Posterior cingulate gyrus (tissue), 11 donors: Measurements from ENCODE around the gene BTBD9.

ENCODE experiments used
- DNase-seq, 10 donors: peaks; one replicate each; pipeline versions ENCODE4 v3.0.0 to v3.0.0-alpha.2; 2020 to 2021; ENCODE audit warnings: mixed read lengths in 3 of 10
- intact Hi-C: fragments of 100-400 bp; cut with DNase I; formaldehyde crosslinking; loops from one replicate; pipeline ENCODE4 v1.15.1; 2023

BTBD9 gene

DNA sequence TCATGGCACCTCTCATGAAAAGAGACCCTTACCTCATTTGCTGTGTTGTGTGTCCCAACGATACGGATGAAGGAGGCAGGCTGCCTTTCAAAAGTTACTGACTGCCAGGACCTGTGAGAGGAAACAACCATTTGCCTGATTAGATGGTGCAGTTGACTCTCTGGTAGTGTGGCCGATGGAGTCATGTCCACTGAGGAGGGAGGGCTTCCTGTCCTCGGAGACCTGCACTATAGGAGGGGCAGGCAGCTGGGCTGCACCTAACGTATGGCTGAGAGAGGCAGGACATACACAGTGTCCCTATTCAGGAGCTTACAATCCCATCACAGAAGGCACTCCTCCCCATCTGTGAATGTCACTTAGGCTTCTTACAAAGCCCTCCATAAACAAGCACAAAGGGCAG, 447.2 kb downstream of the BTBD9 start:
- intact Hi-C loops = no loop called here
- peak in 2 of 10 donors; percentile 11 to 26 for DNase-seq

DNA sequence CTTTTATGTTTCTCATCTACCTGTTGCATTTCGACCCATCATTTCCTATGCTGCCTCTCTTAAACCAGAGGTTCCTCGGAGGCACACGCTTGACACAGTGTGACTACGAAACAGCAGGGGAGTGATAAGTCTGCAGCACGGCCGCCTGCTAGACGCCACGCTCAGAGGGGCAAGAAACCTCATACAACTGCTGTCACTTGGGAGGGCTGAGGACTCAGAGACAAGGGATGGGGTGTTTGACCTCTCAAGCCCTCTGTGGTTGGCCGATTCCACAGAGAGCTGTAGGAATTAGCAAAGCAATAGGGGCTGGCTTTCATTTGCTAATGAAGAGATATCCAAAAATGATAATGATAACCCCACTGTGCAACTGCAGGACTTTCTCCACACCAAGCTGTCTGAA, 447.7 kb downstream of the BTBD9 start:
- intact Hi-C loops = no loop called here
- DNase-seq = peak in 1 of 10 donors; percentile 58

DNA sequence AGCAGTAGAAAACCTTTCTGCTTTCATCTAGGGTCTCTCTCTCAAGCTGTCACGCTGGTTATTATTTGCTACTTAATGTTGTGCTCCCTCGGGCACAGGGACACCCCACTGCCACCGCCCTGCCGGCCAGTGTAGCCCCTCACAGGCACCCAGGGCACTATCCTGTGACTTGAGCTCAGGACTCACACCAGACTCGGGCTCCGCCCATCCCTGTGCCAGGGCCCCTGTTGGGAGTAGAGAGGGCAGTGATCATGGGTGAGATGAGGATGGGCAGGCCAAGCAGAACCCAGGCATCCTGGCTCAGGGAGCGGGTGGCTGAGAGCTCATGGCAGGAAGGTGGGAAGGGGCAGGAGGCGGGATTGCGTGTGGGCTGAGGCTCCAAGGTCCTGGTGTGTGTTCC, 448.3 kb downstream of the BTBD9 start:
- peak in 1 of 10 donors; percentile 71 for DNase-seq
- intact Hi-C loops = no loop called here

DNA sequence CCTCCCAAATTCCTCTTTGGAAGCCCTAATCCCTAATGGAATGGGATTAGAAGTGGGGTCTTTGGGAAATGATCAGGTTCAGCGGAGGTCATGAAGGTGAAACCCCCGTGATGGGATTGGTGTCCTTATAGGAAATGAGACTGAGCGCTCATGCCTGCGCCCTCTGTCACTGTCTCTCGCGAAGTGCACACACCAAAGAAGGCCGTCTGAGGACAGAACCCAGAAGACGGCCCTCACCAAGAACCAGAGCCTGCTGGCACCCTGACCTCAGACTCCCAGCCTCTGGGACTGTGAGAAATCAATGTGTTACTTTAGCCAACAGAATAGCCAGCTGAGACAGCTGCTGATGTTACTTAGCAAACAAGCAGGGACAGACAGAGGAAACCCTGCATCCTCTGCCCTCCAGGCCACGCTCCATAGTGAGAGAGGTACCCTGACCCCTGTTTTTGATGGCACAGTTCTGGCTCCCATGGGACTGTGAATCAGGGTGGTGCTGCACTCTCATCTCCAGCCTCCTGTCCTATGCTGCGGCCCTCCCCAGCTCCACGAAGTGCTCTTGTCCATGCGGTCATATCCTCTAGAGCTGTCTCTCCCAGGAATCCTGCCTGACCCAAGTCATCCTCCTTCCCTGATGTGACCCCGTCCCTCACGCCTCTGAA, 450.9 kb downstream of the BTBD9 start:
- peak in 1 of 10 donors; percentile 59 for DNase-seq
- intact Hi-C loops = no loop called here

DNA sequence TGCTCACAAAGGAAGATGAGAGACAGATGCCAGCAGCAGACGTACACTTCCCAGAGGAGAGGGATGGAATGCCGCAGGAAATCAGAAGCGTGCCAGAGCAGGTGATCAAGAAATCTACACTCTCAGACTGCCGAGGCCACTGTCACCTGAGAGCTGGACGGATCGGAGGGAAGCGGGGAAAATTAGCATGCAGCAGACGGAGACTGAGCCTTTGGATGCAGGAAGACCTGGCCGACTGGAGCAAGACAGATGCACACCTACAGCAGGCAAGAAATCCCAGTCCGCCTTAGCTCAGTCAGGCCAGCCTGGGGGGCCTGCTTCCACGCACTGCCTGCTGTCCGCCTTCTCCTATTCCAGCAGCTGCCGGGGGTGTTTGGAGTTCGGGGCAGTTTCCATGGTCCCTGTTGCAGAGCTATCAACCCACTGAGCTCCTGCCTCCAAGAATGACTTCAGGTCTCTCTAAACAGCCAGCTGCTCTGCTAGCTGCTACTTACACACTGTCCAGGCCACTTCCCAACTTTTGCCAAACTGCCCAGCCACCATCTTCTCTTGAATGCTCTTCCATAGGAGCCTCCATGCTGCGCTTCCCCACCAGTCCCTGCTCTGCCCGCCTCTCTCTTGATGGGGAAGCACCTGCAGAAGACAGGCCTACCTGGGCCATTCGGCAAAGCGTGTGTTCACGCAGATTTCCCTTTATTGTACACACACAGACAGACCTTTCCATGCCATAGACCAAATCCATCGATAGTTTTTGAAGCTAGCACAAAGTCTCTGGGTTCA, 451.7 kb downstream of the BTBD9 start:
- intact Hi-C loops = no loop called here
- DNase-seq = peak in 2 of 10 donors; percentile 67 to 77

DNA sequence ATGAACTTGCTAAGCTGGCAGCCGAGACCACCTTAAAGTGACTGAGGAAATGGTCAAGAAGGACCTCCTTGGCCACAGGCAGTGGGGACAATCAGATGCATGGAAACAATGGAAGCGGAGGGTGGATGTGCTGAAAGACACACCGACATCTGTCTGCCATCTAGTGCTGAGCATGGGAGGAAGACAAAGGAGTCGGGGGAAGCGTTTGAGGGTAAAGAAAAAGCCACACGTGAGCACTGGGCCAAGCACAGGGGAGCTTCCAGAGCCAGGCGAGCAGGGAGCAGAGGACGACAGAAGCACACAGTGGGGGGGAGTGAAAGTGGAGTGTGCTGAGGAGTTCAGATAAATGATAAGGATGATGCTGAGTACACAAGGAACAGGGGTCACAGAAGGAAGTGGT, 452.4 kb downstream of the BTBD9 start:
- DNase-seq = peak in 1 of 10 donors; percentile 74
- intact Hi-C loops = no loop called here

DNA sequence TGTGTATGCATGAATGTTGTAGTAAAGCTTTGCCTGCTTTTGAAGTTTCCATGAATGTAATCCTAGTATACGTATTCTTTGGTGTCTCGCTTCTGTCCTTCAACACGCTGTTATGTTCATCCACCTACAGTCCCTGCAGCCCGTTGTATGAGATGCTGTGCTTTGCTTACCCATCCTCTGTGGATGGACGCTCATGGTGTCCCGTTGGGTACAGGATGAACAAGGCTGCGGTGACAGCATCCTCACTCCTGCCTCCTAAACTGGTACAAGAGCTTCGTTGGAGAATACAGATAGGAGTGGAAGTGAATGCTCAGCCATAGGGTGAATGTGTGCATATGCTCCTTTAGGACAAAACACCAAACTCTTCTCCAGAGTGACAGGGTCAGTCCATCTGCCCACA, 454.0 kb downstream of the BTBD9 start:
- peak in 2 of 10 donors; percentile 7 to 21 for DNase-seq
- intact Hi-C loops = no loop called here

DNA sequence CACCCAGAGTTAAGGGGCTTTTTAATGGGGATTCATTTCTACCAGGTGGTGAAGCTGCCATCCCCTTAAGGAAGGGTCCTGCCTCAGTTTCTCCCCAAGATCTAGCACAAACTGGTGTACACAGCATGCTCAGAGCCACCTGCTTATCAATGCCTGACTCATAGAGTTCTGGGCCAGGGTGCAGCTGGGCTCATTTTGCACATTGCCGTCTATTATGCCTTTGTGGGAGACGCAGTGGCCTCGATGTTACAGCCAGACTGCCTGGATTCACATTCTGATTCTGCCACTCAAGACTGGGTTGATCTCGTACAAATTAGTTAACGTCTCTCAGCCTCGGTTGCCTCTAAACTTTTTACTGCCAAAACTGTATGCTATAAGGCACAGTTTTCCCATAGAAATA, 454.5 kb downstream of the BTBD9 start:
- intact Hi-C loops = no loop called here
- peak in 4 of 10 donors; percentile 26 to 89 (median 38) for DNase-seq

DNA sequence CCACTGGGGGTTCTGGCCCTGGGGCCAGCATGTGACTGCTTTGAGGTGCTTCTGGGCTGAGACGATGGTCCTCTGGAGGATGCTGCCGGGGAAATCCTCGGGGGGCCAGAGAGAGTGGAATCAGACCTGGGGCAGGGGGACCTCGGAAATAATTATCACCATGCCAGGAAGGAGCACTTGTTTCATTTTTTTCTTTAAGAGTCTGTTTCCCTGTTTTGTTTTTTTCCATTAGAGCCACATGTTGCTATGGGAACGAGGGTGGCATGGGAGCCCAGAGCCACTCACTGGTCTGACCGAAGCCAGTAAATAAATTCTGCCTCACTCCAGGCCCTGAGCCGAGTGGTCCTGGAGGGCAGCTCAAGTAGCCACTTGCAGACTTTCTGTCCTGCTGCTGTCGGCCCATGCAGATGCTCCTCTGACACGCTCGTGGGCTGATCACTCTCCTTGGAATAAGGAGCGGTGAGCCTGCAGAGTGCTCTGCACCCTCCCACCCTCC, 455.1 kb downstream of the BTBD9 start:
- intact Hi-C loops = no loop called here
- peak in 3 of 10 donors; percentile 19 to 84 (median 84) for DNase-seq

DNA sequence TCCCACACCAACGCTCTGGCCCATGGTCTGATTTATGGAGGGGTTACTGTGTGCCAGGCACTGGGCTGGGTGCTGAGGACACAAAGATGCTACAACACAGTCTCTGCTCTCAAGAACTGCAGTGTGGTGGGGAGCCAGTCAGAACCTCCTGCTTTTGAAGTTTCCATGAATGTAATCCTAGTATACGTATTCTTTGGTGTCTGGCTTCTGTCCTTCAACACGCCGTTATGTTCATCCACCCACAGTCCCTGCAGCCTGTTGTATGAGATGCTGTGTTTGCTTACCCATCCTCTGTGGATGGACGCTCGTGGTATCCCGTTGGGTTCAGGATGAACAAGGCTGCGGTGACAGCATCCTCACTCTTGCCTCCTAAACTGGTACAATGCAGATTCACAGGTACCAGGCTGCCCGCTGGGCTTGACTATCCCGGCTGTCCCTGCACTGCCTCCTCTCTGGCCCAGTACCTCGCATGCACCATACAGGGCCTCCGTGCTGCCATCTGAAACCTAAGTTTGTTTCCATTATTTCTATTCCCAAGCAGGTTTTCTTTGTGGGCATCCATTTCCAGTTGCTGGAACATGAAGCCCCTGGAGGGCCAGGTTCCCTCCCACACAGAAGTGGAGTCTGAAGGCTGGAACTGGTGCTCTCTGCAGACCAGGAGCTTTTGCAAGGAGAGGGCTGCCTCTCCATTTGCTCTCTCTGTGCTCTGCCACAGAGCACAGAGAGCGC, 455.7 kb downstream of the BTBD9 start:
- intact Hi-C loops = no loop called here

DNA sequence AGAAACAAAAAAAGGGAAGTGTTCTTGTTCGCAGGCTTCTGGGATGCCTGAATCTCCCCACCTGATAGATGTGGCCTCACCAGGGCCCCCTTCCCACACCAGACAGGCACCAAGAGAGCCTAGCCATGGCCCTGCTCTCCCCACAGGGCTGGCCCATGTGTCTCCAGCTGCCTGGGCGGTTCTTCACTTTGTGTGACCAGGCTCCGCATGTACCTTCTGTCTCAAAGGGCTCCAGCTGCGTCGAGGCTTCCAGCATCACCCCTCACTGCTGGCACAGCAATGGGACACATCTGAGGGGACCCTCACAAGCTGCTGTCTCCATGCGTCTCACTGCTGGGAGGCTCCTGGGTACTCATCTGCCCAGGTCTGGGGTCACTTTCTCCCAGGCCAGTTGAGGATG, 457.3 kb downstream of the BTBD9 start:
- intact Hi-C loops = no loop called here
- peak in 3 of 10 donors; percentile 7 to 30 (median 29) for DNase-seq

More for the DNA sequence above, 455.7 kb downstream of the BTBD9 start:
- DNase-seq = peak in 3 of 10 donors; percentile 5 to 57 (median 43)

DNA sequence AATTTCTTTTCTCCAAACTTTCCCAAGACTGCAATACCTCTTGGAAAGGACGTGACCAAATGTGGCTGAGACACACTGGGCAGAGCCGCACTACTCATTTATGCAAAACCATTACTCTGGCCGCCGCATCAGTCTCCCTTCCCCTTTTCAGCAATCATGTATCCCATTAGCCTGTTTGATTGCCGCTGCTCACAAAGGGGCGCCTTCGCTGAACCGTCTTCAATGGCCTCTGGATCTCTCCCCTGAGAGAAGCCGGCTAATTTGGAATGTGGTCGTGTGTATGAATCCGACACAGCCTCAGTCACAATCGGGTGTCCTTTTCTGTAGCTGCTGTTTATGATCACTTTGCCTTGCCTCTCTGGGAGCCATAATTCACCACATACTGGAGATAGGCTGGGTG, 459.1 kb downstream of the BTBD9 start:
- peak in 4 of 10 donors; percentile 8 to 59 (median 36) for DNase-seq
- intact Hi-C loops = no loop called here

DNA sequence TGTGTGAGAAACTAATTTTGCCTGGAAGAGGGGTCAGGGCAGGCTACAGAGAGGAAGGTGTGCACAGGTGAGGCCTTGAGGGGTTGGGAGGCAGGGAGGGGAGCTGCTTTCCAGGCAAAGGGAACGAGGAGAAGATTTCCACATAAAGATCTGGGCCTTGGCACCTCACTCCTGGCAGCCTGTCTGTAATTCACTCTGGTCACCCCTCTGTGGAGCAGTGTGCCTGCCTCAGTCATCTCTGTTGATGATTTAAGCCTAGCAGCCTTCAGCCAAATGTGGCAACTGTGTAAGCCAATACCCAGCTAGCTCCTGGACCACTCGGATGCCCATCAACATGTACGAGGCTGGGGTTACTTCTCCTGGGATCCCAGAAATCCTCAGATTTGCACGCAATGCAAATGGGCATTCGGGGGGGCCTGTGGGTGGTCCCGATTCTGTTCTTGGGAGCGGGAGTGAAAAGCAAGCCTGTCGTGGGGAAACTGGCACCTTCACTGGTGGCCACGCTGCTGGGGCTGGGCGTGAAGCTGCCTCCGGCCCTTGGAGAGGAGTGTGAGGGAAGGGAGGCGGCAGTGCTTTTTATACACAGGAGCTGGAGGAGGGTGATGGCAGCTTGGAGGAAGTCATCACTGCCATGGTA, 459.8 kb downstream of the BTBD9 start:
- intact Hi-C loops = no loop called here

DNA sequence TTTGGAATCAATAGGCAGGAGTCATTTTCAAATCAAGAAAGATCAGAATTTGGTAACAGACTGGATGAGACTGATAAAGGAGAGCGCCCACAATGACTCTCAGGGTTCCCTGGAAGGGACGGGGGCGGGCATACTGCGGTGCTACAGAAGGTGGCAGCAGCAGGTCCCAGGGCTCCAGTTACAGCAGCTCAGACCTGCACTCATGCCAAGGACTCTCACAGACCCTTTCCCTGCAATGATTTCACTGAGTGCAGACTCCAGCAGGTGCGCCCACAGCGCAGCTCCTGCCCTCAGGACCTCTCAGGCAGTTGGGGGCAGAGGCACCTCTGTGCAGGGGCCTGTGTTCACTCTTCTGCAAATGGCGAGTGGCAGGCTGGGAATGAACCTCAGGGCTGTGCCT, 460.4 kb downstream of the BTBD9 start:
- DNase-seq = peak in 3 of 10 donors; percentile 11 to 76 (median 69)
- intact Hi-C loops = no loop called here

More for the DNA sequence above, 459.8 kb downstream of the BTBD9 start:
- peak in 4 of 10 donors; percentile 1 to 80 (median 10) for DNase-seq

DNA sequence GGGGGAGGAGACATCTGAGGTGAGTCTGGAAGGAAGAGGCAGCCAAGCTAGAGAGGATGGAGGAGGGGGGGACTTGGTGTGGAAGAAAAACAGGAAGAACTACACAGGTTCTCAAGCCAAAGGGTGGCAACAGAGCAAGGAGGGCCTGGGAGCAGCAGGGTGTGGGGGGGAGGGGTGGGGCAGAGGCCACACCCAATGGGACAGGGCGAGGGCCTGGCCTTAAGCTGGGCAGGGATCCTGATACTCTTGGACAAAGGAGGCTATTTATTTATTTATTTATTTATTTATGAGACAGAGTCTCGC, 461.2 kb downstream of the BTBD9 start:
- intact Hi-C loops = no loop called here
- no peak for DNase-seq

DNA sequence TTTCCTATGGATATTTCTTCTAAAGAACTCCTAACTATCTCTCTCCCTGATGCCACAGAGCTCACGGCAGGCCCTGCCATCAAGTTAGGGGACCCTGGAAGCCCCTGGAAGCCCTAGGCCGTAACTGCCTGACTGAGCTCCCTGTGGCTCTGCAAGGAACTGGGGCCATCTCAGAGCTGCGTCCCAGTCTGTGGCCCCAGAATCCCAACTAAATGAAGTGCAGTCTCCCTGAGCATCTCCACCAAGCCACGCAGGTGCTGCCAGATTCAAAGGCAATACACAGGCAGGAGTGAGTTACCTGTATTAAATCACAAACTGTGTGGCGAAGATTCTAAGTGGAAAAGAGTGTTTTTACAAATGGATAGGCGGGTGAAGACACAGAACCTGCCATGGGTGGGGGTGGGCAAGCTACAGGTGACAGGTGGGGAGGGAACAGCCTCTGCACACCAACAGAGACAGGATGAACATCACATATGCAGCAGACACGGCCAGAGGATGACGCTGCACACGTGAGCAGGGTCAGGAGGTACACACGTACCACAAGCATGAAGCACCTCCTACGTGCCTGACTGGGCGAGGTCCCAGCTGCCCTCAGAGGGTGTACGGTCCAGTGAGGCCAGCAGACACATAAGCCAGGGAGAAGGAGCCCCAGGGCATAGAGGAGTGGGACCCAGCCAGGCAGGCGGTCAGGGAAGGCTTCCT, 461.7 kb downstream of the BTBD9 start:
- intact Hi-C loops = no loop called here
- DNase-seq = peak in 1 of 10 donors; percentile 67

DNA sequence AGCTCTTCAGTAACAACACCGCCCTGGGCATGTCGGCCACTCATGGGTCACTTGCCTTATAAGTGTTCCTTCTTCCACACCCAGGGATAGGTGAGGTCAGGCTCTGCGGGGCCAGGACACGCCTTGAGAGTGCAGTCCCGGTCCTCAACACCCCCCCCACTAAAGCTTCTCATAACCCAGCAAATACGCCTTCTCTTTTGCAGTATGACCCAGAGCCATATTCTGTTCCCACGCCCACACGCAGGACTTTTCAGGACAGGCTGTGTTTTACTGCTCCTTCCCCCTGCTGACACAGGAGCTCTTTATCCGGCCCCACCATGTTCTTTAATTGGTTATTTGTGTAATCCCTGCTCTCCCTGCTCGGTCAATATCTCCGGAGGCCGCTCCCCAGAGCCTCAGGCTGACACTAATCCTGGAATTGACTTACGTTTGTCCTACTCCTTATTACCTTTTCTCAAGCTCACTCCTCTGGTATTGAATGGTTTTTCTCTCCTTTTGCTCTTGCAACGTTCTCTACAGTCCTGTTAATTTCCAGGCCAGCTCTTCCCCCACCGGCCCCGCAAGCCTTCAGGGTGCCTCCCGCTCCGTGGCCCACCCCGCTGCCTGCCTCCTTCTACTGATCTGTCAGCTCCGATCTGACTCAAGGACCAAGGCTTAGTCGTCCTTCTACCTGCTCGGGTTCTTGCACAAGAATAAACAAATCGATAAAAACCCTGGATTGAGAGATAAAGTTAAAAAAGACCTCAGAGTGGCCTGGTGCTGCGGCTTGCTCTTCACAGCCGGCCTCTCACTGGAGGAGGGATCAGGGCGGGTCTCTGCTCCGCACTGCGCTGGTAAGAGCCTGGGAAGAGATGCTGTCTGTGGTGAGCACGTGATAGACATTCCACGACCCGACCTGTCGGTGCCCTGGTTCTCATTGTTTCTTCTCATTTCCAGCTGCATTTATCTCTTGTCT, 462.7 kb downstream of the BTBD9 start:
- peak in 2 of 10 donors; percentile 32 to 65 for DNase-seq
- intact Hi-C loops = no loop called here

DNA sequence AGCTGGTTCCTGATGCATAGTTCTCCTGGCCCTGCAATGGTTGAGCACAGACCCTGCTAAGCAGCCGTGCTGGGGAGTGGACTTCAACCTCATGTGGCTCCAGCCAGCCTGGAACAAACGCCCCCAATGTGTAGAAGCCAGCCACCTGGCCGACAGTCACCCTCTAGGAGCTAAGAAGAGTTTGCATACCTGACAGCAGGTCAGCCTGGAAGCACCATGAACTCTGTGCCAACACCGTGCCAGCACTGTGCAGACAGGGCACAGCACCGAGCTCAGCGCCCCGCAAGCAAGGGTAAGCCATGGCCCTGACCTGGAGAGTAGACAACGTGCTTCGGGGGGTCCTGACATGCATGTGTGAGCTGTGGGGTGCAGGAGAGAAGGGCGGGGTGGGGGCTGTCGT, 463.9 kb downstream of the BTBD9 start:
- DNase-seq = peak in 2 of 10 donors; percentile 53 to 64
- intact Hi-C loops = no loop called here
